SK-N-SH (cell line): ENCODE measurements around the gene IL6R. TPM values are rescaled to one million over a fixed set of nuclear protein-coding genes. Genes with fewer than 3 reads are reported as not detected.

ENCODE experiments used
- CTCF ChIA-PET: fragments of 300-600, 350-600 bp; formaldehyde crosslinking; extraction: SDS; loops from one replicate; lab custom pipeline; 2021; lab: Yijun Ruan, JAX
- POLR2A ChIA-PET: fragments of 350-600 bp; sonication (Branson Sonifier 250); formaldehyde crosslinking; extraction: SDS; loops from one replicate; lab custom pipeline; 2020; ENCODE audit warnings: antibody characterized with exemption, inconsistent platforms; lab: Yijun Ruan, JAX
- DNase-seq: peaks from one replicate; pipeline ENCODE4 v3.0.0; 2012
- H2AFZ ChIP-seq: fragments of 200-600 bp; sonication (generic); 2 replicates; pipeline ENCODE4 v1.8.1; 2016; ENCODE audit warnings: antibody characterized with exemption, mild to moderate bottlenecking, low read depth
- H3F3A ChIP-seq: fragments of 200-600 bp; sonication (generic); replicated peaks from 2 replicates; pipeline ENCODE3; 2016; ENCODE audit warnings: antibody characterized with exemption, mild to moderate bottlenecking; ENCODE audit not compliant: insufficient read depth
- H3K27ac ChIP-seq, 2 experiments: fragments of 200-500 bp in 1 of 2; fragments of 200-600 bp in 1 of 2; sonication (Bioruptor generic) in 1 of 2; sonication (generic), shearing (Covaris generic) in 1 of 2; 2 replicates each; pipeline versions ENCODE4 v1.5.1 to v1.6.1; 2014 to 2016; ENCODE audit warnings: low read depth in 2 of 2, inconsistent platforms in 1 of 2, low read length in 1 of 2, mild to moderate bottlenecking in 1 of 2, mixed read lengths in 1 of 2
- H3K27me3 ChIP-seq: fragments of 200-600 bp; sonication (generic), shearing (Covaris generic); 2 replicates; pipeline ENCODE4 v1.6.1; 2016; ENCODE audit warnings: mixed run types; ENCODE audit not compliant: insufficient read depth
- H3K36me3 ChIP-seq, 2 experiments: fragments of 200-500 bp in 1 of 2; fragments of 200-600 bp in 1 of 2; sonication (Bioruptor generic) in 1 of 2; sonication (generic) in 1 of 2; replicated peaks in 1 of 2; 2 replicates each; pipeline versions ENCODE3 to v1.5.1; 2014 to 2016; ENCODE audit warnings: low read length in 1 of 2, mild to moderate bottlenecking in 1 of 2; ENCODE audit not compliant: insufficient read depth in 2 of 2, control insufficient read depth in 1 of 2
- H3K4me1 ChIP-seq, 2 experiments: fragments of 200-500 bp in 1 of 2; fragments of 200-600 bp in 1 of 2; sonication (Bioruptor generic) in 1 of 2; sonication (generic), shearing (Covaris generic) in 1 of 2; 2 replicates each; pipeline versions ENCODE4 v1.5.1 to v1.6.1; 2014 to 2016; ENCODE audit warnings: low read depth in 1 of 2, low read length in 1 of 2, mixed run types in 1 of 2; ENCODE audit not compliant: insufficient read depth in 2 of 2, control insufficient read depth in 1 of 2
- H3K4me2 ChIP-seq: fragments of 200-600 bp; sonication (generic), shearing (Covaris generic); 2 replicates; pipeline ENCODE4 v1.6.1; 2017; ENCODE audit warnings: mixed run types
- H3K4me3 ChIP-seq, 2 experiments: fragments of 200-500 bp in 1 of 2; fragments of 200-600 bp in 1 of 2; sonication (Bioruptor generic) in 1 of 2; sonication (generic), shearing (Covaris generic) in 1 of 2; 2 replicates each; pipeline versions ENCODE4 v1.5.1 to v1.8.1; 2014 to 2016; ENCODE audit warnings: low read depth in 2 of 2, inconsistent platforms in 1 of 2, low read length in 1 of 2, mild to moderate bottlenecking in 1 of 2, mixed read lengths in 1 of 2, moderate library complexity in 1 of 2
- H3K79me2 ChIP-seq: fragments of 200-600 bp; sonication (generic); 2 replicates; pipeline ENCODE4 v1.8.1; 2017; ENCODE audit warnings: mild to moderate bottlenecking; ENCODE audit not compliant: insufficient read depth
- H3K9ac ChIP-seq: fragments of 200-600 bp; sonication (generic); 2 replicates; pipeline ENCODE4 v1.6.1; 2017; ENCODE audit warnings: mixed run types
- H3K9me2 ChIP-seq: fragments of 200-600 bp; sonication (generic); 2 replicates; pipeline ENCODE4 v1.6.1; 2017; ENCODE audit warnings: mixed run types
- H3K9me3 ChIP-seq: fragments of 200-600 bp; sonication (generic); 2 replicates; pipeline ENCODE4 v1.6.1; 2017; ENCODE audit warnings: mixed run types, mild to moderate bottlenecking, moderate library complexity
- H4K20me1 ChIP-seq: fragments of 200-600 bp; sonication (generic); 2 replicates; pipeline ENCODE4 v1.6.1; 2017; ENCODE audit warnings: mild to moderate bottlenecking, mixed run types; ENCODE audit not compliant: insufficient read depth
- ELF1 ChIP-seq: IDR thresholded peaks from 2 replicates; pipeline ENCODE4 v1.4.0; 2012
- EP300 ChIP-seq, 2 experiments: IDR thresholded peaks; 2 replicates each; pipeline versions ENCODE4 v1.4.0 to v1.6.1; 2012; ENCODE audit warnings: borderline replicate concordance in 1 of 2, low read depth in 1 of 2, low read length in 1 of 2
- FOSL2 ChIP-seq: IDR thresholded peaks from 2 replicates; pipeline ENCODE4 v1.4.0; 2012; ENCODE audit warnings: low read depth, mild to moderate bottlenecking, moderate library complexity, borderline replicate concordance
- FOXJ3 ChIP-seq: sonication (generic); formaldehyde crosslinking; IDR thresholded peaks from 2 replicates; pipeline ENCODE4 v1.5.1; 2020; ENCODE audit warnings: mild to moderate bottlenecking, missing genetic modification reagents
- GATA2 ChIP-seq: sonication (generic); formaldehyde crosslinking; IDR thresholded peaks from 2 replicates; pipeline ENCODE4 v1.5.0; 2020; ENCODE audit warnings: mild to moderate bottlenecking, missing genetic modification reagents
- MEF2A ChIP-seq: IDR thresholded peaks from 2 replicates; pipeline ENCODE4 v1.4.0; 2012; ENCODE audit warnings: low read depth, borderline replicate concordance
- NFIC ChIP-seq: IDR thresholded peaks from 2 replicates; pipeline ENCODE4 v1.4.0; 2012; ENCODE audit warnings: borderline replicate concordance
- NRF1 ChIP-seq: IDR thresholded peaks from 2 replicates; pipeline ENCODE4 v1.6.1; 2012; ENCODE audit warnings: low read depth, mild to moderate bottlenecking, low read length
- RAD21 ChIP-seq: IDR thresholded peaks from 2 replicates; pipeline ENCODE4 v1.6.1; 2012; ENCODE audit warnings: mild to moderate bottlenecking, low read length
- RFX5 ChIP-seq: IDR thresholded peaks from 2 replicates; pipeline ENCODE4 v1.6.1; 2012; ENCODE audit warnings: mild to moderate bottlenecking, improper control_type of control experiment, low read length
- RXRA ChIP-seq: IDR thresholded peaks from 2 replicates; pipeline ENCODE4 v1.4.0; 2012; ENCODE audit warnings: low read depth, mild to moderate bottlenecking, borderline replicate concordance
- SMC3 ChIP-seq: IDR thresholded peaks from 2 replicates; pipeline ENCODE4 v1.6.1; 2012; ENCODE audit warnings: low read depth, low read length, improper control_type of control experiment
- TEAD4 ChIP-seq: IDR thresholded peaks from 2 replicates; pipeline ENCODE4 v1.4.0; 2012; ENCODE audit warnings: mild to moderate bottlenecking, borderline replicate concordance; ENCODE audit not compliant: insufficient read depth
- YY1 ChIP-seq: IDR thresholded peaks from 2 replicates; pipeline ENCODE4 v1.4.0; 2012; ENCODE audit warnings: low read depth, mild to moderate bottlenecking
- WGBS: methylation state at CpG from one replicate; pipeline ENCODE4 v1.1.6; 2017; ENCODE audit warnings: low lambda C conversion rate; 5-methylcytosine and 5-hydroxymethylcytosine counted together
- polyA plus RNA-seq, 3 experiments: library from polyadenylated mRNA; depleted of rRNA; stranded (reverse); fragments of >200 nt; gene quantifications; 2 replicates each; pipeline ENCODE4 v1.2.3, GENCODE V29; 2012
- TF ChIP-seq, protein P1 (sequence below): IDR thresholded peaks from 2 replicates; pipeline ENCODE4 v1.4.0; 2012; ENCODE audit warnings: low read depth, borderline replicate concordance
- TF ChIP-seq, protein P2 (sequence below): IDR thresholded peaks from 2 replicates; pipeline ENCODE4 v1.6.1; 2012; ENCODE audit warnings: mild to moderate bottlenecking, low read depth, low read length, moderate library complexity
- TF ChIP-seq, protein P3 (sequence below): fragments of 200-600 bp; sonication (generic); IDR thresholded peaks from 2 replicates; pipeline ENCODE4 v1.6.1; 2017; ENCODE audit warnings: antibody characterized with exemption, mild to moderate bottlenecking, moderate library complexity
- TF ChIP-seq, protein P4 (sequence below): IDR thresholded peaks from 2 replicates; pipeline ENCODE4; 2012
- TF ChIP-seq, protein P5 (sequence below): IDR thresholded peaks from 2 replicates; pipeline ENCODE4 v1.4.0; 2012; ENCODE audit warnings: low read depth, borderline replicate concordance

Gene IL6R
- polyA plus RNA-seq, 1 of the 3 experiments (the other 2 are of a cell fraction): 2.8 TPM

DNA sequence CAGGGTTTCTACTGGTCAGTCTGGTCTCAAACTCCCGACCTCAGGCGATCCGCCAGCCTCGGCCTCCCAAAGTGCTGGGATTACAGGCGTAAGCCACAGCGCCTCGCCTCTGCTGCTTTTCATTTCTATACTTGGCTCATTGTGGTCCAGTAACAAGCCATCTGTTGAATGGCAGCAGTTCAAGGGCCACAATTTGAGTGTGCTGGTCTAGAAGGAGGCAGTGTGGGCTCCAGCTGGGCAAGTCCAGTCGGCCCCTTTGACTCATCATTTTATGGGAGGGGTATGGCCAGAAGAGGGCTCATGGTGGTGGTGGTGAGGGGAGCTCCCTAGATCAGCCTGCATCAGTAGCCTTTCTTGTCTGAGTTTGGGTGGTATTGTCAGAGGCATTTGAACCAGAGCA is 46.6 kb upstream of the IL6R start:
- H4K20me1 ChIP-seq: no peaks in the 10 kb centered on the region
- no peak overlapping the region for H2AFZ ChIP-seq
- H3K36me3 ChIP-seq: no peaks in the 10 kb centered on the region
- H3F3A ChIP-seq: no peaks in the 10 kb centered on the region
- no peak overlapping the region for H3K4me2 ChIP-seq
- ChIA-PET POLR2A (no interaction called here), CTCF (no interaction called here)
- no peak for DNase-seq
- H3K79me2 ChIP-seq: no peaks in the 10 kb centered on the region
- H3K27ac ChIP-seq: no peak overlapping the region
- H3K9me2 ChIP-seq: no peaks in the 10 kb centered on the region
- no peaks in the 10 kb centered on the region for H3K27me3 ChIP-seq
- 95% methylated on average over 8 of the region's 8 CpGs for WGBS
- TF ChIP-seq, protein P1, sequence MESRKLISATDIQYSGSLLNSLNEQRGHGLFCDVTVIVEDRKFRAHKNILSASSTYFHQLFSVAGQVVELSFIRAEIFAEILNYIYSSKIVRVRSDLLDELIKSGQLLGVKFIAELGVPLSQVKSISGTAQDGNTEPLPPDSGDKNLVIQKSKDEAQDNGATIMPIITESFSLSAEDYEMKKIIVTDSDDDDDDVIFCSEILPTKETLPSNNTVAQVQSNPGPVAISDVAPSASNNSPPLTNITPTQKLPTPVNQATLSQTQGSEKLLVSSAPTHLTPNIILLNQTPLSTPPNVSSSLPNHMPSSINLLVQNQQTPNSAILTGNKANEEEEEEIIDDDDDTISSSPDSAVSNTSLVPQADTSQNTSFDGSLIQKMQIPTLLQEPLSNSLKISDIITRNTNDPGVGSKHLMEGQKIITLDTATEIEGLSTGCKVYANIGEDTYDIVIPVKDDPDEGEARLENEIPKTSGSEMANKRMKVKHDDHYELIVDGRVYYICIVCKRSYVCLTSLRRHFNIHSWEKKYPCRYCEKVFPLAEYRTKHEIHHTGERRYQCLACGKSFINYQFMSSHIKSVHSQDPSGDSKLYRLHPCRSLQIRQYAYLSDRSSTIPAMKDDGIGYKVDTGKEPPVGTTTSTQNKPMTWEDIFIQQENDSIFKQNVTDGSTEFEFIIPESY: no peak
- TF ChIP-seq FOSL2 (no peak), MEF2A (no peak), RFX5 (no peak), SMC3 (no peak), FOXJ3 (CRISPR knock-in tag) (no peak), RXRA (no peak), EP300 (IDR thresholded peaks at IDR 0.05; ENCODE audit: borderline replicate concordance in 1 of 2, low read depth in 1 of 2, low read length in 1 of 2) (no peak), ELF1 (no peak), NFIC (no peak), GATA2 (CRISPR knock-in tag) (no peak), NRF1 (no peak), RAD21 (no peak), YY1 (no peak), TEAD4 (no peak)
- TF ChIP-seq, protein P2, sequence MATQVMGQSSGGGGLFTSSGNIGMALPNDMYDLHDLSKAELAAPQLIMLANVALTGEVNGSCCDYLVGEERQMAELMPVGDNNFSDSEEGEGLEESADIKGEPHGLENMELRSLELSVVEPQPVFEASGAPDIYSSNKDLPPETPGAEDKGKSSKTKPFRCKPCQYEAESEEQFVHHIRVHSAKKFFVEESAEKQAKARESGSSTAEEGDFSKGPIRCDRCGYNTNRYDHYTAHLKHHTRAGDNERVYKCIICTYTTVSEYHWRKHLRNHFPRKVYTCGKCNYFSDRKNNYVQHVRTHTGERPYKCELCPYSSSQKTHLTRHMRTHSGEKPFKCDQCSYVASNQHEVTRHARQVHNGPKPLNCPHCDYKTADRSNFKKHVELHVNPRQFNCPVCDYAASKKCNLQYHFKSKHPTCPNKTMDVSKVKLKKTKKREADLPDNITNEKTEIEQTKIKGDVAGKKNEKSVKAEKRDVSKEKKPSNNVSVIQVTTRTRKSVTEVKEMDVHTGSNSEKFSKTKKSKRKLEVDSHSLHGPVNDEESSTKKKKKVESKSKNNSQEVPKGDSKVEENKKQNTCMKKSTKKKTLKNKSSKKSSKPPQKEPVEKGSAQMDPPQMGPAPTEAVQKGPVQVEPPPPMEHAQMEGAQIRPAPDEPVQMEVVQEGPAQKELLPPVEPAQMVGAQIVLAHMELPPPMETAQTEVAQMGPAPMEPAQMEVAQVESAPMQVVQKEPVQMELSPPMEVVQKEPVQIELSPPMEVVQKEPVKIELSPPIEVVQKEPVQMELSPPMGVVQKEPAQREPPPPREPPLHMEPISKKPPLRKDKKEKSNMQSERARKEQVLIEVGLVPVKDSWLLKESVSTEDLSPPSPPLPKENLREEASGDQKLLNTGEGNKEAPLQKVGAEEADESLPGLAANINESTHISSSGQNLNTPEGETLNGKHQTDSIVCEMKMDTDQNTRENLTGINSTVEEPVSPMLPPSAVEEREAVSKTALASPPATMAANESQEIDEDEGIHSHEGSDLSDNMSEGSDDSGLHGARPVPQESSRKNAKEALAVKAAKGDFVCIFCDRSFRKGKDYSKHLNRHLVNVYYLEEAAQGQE: no peak
- TF ChIP-seq, protein P3, sequence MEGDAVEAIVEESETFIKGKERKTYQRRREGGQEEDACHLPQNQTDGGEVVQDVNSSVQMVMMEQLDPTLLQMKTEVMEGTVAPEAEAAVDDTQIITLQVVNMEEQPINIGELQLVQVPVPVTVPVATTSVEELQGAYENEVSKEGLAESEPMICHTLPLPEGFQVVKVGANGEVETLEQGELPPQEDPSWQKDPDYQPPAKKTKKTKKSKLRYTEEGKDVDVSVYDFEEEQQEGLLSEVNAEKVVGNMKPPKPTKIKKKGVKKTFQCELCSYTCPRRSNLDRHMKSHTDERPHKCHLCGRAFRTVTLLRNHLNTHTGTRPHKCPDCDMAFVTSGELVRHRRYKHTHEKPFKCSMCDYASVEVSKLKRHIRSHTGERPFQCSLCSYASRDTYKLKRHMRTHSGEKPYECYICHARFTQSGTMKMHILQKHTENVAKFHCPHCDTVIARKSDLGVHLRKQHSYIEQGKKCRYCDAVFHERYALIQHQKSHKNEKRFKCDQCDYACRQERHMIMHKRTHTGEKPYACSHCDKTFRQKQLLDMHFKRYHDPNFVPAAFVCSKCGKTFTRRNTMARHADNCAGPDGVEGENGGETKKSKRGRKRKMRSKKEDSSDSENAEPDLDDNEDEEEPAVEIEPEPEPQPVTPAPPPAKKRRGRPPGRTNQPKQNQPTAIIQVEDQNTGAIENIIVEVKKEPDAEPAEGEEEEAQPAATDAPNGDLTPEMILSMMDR: no peak
- TF ChIP-seq, protein P4, sequence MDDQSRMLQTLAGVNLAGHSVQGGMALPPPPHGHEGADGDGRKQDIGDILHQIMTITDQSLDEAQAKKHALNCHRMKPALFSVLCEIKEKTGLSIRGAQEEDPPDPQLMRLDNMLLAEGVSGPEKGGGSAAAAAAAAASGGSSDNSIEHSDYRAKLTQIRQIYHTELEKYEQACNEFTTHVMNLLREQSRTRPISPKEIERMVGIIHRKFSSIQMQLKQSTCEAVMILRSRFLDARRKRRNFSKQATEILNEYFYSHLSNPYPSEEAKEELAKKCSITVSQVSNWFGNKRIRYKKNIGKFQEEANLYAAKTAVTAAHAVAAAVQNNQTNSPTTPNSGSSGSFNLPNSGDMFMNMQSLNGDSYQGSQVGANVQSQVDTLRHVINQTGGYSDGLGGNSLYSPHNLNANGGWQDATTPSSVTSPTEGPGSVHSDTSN: no peak
- TF ChIP-seq, protein P5, sequence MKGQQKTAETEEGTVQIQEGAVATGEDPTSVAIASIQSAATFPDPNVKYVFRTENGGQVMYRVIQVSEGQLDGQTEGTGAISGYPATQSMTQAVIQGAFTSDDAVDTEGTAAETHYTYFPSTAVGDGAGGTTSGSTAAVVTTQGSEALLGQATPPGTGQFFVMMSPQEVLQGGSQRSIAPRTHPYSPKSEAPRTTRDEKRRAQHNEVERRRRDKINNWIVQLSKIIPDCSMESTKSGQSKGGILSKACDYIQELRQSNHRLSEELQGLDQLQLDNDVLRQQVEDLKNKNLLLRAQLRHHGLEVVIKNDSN: no peak
- no peak overlapping the region for H3K4me3 ChIP-seq
- H3K4me1 ChIP-seq: no peaks in the 10 kb centered on the region
- H3K9ac ChIP-seq: no peak overlapping the region
- H3K9me3 ChIP-seq: no peaks in the 10 kb centered on the region
